CD14-positive monocyte (primary cell): ENCODE data around the gene LAGE3. TPM values are rescaled to one million over a fixed set of nuclear protein-coding genes. Genes with fewer than 3 reads are reported as not detected.

ENCODE experiments used
- DNase-seq, 3 donors: peaks; one replicate each; pipeline ENCODE4 v3.0.0-alpha.2; 2011 to 2022
- H2AFZ ChIP-seq: 2 replicates; pipeline ENCODE4 v1.6.0; 2012; ENCODE audit warnings: mild to moderate bottlenecking, low read depth, low read length, inconsistent platforms; ENCODE audit not compliant: insufficient read depth, poor library complexity, severe bottlenecking
- H3K27ac ChIP-seq, 2 donors: 1 replicate in 1 of 2; 2 replicates in 1 of 2; pipeline ENCODE4 v1.5.1; 2012 to 2013; ENCODE audit warnings: low read length in 2 of 2, control low read depth in 1 of 2, inconsistent platforms in 1 of 2, low read depth in 1 of 2, mild to moderate bottlenecking in 1 of 2
- H3K27me3 ChIP-seq, 2 donors: one replicate each; pipeline versions ENCODE4 v1.6.0 to v1.6.1; 2011 to 2013; ENCODE audit warnings: low read length in 2 of 2; ENCODE audit not compliant: control insufficient read depth in 2 of 2, insufficient read depth in 2 of 2
- H3K36me3 ChIP-seq, 2 donors: replicated peaks in 1 of 2; 1 replicate in 1 of 2; 2 replicates in 1 of 2; pipeline versions ENCODE4 v1.5.1 to v1.6.1; 2012 to 2013; ENCODE audit warnings: low read length in 2 of 2, control low read depth in 1 of 2, inconsistent platforms in 1 of 2, mild to moderate bottlenecking in 1 of 2; ENCODE audit not compliant: insufficient read depth in 2 of 2, control insufficient read depth in 1 of 2
- H3K4me1 ChIP-seq, 2 donors: 1 replicate in 1 of 2; 2 replicates in 1 of 2; pipeline versions ENCODE4 v1.5.1 to v1.6.1; 2012 to 2013; ENCODE audit warnings: low read length in 2 of 2, control low read depth in 1 of 2, inconsistent platforms in 1 of 2, mild to moderate bottlenecking in 1 of 2, moderate library complexity in 1 of 2; ENCODE audit not compliant: insufficient read depth in 2 of 2, control insufficient read depth in 1 of 2
- H3K4me2 ChIP-seq: replicated peaks from 2 replicates; pipeline ENCODE3; 2012; ENCODE audit warnings: low read length, moderate library complexity, mild to moderate bottlenecking; ENCODE audit not compliant: poor library complexity, severe bottlenecking; ENCODE audit errors: extremely low read depth
- H3K4me3 ChIP-seq, 3 experiments: fragments of 200-600 bp in 1 of 3; sonication (generic) in 1 of 3; replicated peaks in 1 of 3; 1 replicate in 2 of 3; 2 replicates in 1 of 3; pipeline ENCODE4 v1.5.1; 2011 to 2013; ENCODE audit warnings: low read length in 3 of 3, mild to moderate bottlenecking in 3 of 3, control low read depth in 2 of 3, low read depth in 2 of 3, inconsistent platforms in 1 of 3, moderate library complexity in 1 of 3
- H3K79me2 ChIP-seq: 2 replicates; pipeline ENCODE4 v1.6.0; 2012; ENCODE audit warnings: mild to moderate bottlenecking, control low read depth, inconsistent platforms, low read length, moderate library complexity; ENCODE audit not compliant: insufficient read depth
- H3K9ac ChIP-seq: 2 replicates; pipeline ENCODE4 v1.6.0; 2017; ENCODE audit warnings: low read length, mild to moderate bottlenecking; ENCODE audit not compliant: insufficient read depth, poor library complexity, severe bottlenecking
- H3K9me3 ChIP-seq, 2 donors: replicated peaks in 1 of 2; 1 replicate in 1 of 2; 2 replicates in 1 of 2; pipeline versions ENCODE4 v1.5.1 to v1.6.1; 2012 to 2013; ENCODE audit warnings: low read length in 2 of 2, control low read depth in 1 of 2; ENCODE audit not compliant: control insufficient read depth in 1 of 2, insufficient read depth in 1 of 2
- H4K20me1 ChIP-seq: 2 replicates; pipeline ENCODE4 v1.6.0; 2012; ENCODE audit warnings: mild to moderate bottlenecking, low read length, control low read depth, moderate library complexity; ENCODE audit not compliant: insufficient read depth
- H3K27ac Mint-ChIP-seq, 7 donors: one replicate each; pipeline ENCODE4 v1.8.0; 2020; ENCODE audit warnings: mild to moderate bottlenecking in 7 of 7, mixed read lengths in 7 of 7, moderate library complexity in 6 of 7, inconsistent platforms in 2 of 7
- H3K27me3 Mint-ChIP-seq, 3 donors: one replicate each; pipeline ENCODE4 v1.8.0; 2021 to 2022; ENCODE audit warnings: low read depth in 3 of 3, mild to moderate bottlenecking in 3 of 3, mixed read lengths in 3 of 3, moderate library complexity in 3 of 3, inconsistent platforms in 1 of 3
- H3K36me3 Mint-ChIP-seq, 2 donors: one replicate each; pipeline ENCODE4 v1.8.0; 2020; ENCODE audit warnings: mixed read lengths in 2 of 2, inconsistent platforms in 1 of 2, mild to moderate bottlenecking in 1 of 2
- H3K4me1 Mint-ChIP-seq: one replicate; pipeline ENCODE4 v1.8.0; 2020; ENCODE audit warnings: mild to moderate bottlenecking, mixed read lengths
- H3K4me3 Mint-ChIP-seq, 2 donors: one replicate each; pipeline ENCODE4 v1.8.0; 2020; ENCODE audit warnings: mild to moderate bottlenecking in 2 of 2, mixed read lengths in 2 of 2, moderate library complexity in 1 of 2
- H3K9me3 Mint-ChIP-seq, 7 donors: one replicate each; pipeline ENCODE4 v1.8.0; 2020 to 2022; ENCODE audit warnings: mixed read lengths in 7 of 7, mild to moderate bottlenecking in 6 of 7, moderate library complexity in 6 of 7, inconsistent platforms in 2 of 7
- CTCF ChIP-seq: fragments of 200-600 bp; IDR thresholded peaks from one replicate; pipeline ENCODE4 v1.8.0; 2022; ENCODE audit warnings: antibody characterized with exemption, mild to moderate bottlenecking
- WGBS: methylation state at CpG from one replicate; pipeline ENCODE4 v1.1.5; 2013; ENCODE audit warnings: missing lambda C conversion rate; ENCODE audit not compliant: insufficient coverage; 5-methylcytosine and 5-hydroxymethylcytosine counted together
- intact Hi-C, 2 donors: fragments of 100-400 bp; cut with micrococcal nuclease; formaldehyde crosslinking; loops; one replicate each; pipeline versions ENCODE4 v1.15.0 to v1.15.1; 2023
- polyA plus RNA-seq, 3 donors: library from polyadenylated mRNA; depleted of rRNA in 1 of 3; unstranded in 2 of 3; stranded (reverse) in 1 of 3; fragments of 300-500 nt in 2 of 3; fragments of >200 nt in 1 of 3; fragmentation: Illumina TruSeq in 2 of 3; gene quantifications; 1 replicate in 2 of 3; 2 replicates in 1 of 3; pipeline ENCODE4 v1.2.3, GENCODE V29; 2012 to 2021

Gene LAGE3
- polyA plus RNA-seq, 3 donors = 12.4 to 30.9 (median 18.6) TPM

GRCh38 chrX:154441984-154442707 lies 36.9 kb downstream of the LAGE3 start:
- H3K27ac Mint-ChIP-seq = peak overlapping the region in 5 of 7 donors; percentile 26 to 68 (median 36)
- Histone ChIP-seq H3K9ac (no peak overlapping the region), H3K79me2 (peaks cover 44% of the 10 kb centered on the region), H3K27me3 (no peaks in the 10 kb centered on the region), H3K4me3 (no peak overlapping the region), H3K4me1 (peaks cover 24 to 34% of the 10 kb centered on the region in 2 donors), H2AFZ (no peak overlapping the region), H4K20me1 (peaks cover 24% of the 10 kb centered on the region), H3K27ac (no peak overlapping the region), H3K9me3 (peaks cover 0 to 5% of the 10 kb centered on the region in 2 donors), H3K4me2 (no peak overlapping the region), H3K36me3 (peaks cover 32 to 39% of the 10 kb centered on the region in 2 donors)
- DNase-seq = no peak
- peaks cover 0 to 14% (median 0%) of the 10 kb centered on the region in 3 donors for H3K27me3 Mint-ChIP-seq
- peaks cover 43 to 61% of the 10 kb centered on the region in 2 donors for H3K36me3 Mint-ChIP-seq
- intact Hi-C loops = loop anchor here in 1 of 2 donors (5.0 kb wide), 1 partner anchor 35 kb away; the partner anchor contains the start of gene LAGE3
- WGBS = 94% methylated on average over 16 of the region's 21 CpGs
- peaks cover 21% of the 10 kb centered on the region for H3K4me1 Mint-ChIP-seq
- H3K9me3 Mint-ChIP-seq = peaks cover 0 to 15% (median 7%) of the 10 kb centered on the region in 7 donors
- H3K4me3 Mint-ChIP-seq = no peak overlapping the region
- no peak for TF ChIP-seq CTCF

GRCh38 chrX:154441564-154441963 lies 37.5 kb downstream of the LAGE3 start:
- H3K9ac ChIP-seq = no peak overlapping the region
- peaks cover 37 to 56% of the 10 kb centered on the region in 2 donors for H3K36me3 Mint-ChIP-seq
- H3K4me1 Mint-ChIP-seq = peaks cover 21% of the 10 kb centered on the region
- H3K4me3 Mint-ChIP-seq = no peak overlapping the region
- H3K4me3 ChIP-seq = no peak overlapping the region
- no peak overlapping the region for H2AFZ ChIP-seq
- peaks cover 0 to 11% (median 0%) of the 10 kb centered on the region in 3 donors for H3K27me3 Mint-ChIP-seq
- H3K9me3 ChIP-seq = peaks cover 0 to 5% of the 10 kb centered on the region in 2 donors
- intact Hi-C loops = loop anchor here in 1 of 2 donors (5.0 kb wide), 1 partner anchor 36 kb away; the partner anchor contains the start of gene LAGE3
- peaks cover 0 to 16% (median 7%) of the 10 kb centered on the region in 7 donors for H3K9me3 Mint-ChIP-seq
- H3K27me3 ChIP-seq = no peaks in the 10 kb centered on the region
- peaks cover 45% of the 10 kb centered on the region for H3K79me2 ChIP-seq
- H4K20me1 ChIP-seq = peaks cover 24% of the 10 kb centered on the region
- H3K27ac Mint-ChIP-seq = peak overlapping the region in 2 of 7 donors; percentile 32 to 61
- peaks cover 24 to 34% of the 10 kb centered on the region in 2 donors for H3K4me1 ChIP-seq
- no peak for DNase-seq
- 100% methylated on average over 5 of the region's 11 CpGs for WGBS
- peaks cover 32 to 36% of the 10 kb centered on the region in 2 donors for H3K36me3 ChIP-seq
- TF ChIP-seq CTCF = no peak
- H3K4me2 ChIP-seq = no peak overlapping the region
- H3K27ac ChIP-seq = no peak overlapping the region
